CD14-positive monocyte (primary cell): ENCODE measurements around the gene GPHN. TPM values are rescaled to one million over a fixed set of nuclear protein-coding genes. Genes with fewer than 3 reads are reported as not detected.

ENCODE experiments used
- DNase-seq, 3 donors: peaks; one replicate each; pipeline ENCODE4 v3.0.0-alpha.2; 2011 to 2022
- H2AFZ ChIP-seq: 2 replicates; pipeline ENCODE4 v1.6.0; 2012; ENCODE audit warnings: mild to moderate bottlenecking, low read depth, low read length, inconsistent platforms; ENCODE audit not compliant: insufficient read depth, poor library complexity, severe bottlenecking
- H3K27ac ChIP-seq, 2 donors: 1 replicate in 1 of 2; 2 replicates in 1 of 2; pipeline ENCODE4 v1.5.1; 2012 to 2013; ENCODE audit warnings: low read length in 2 of 2, control low read depth in 1 of 2, inconsistent platforms in 1 of 2, low read depth in 1 of 2, mild to moderate bottlenecking in 1 of 2
- H3K27me3 ChIP-seq, 2 donors: one replicate each; pipeline versions ENCODE4 v1.6.0 to v1.6.1; 2011 to 2013; ENCODE audit warnings: low read length in 2 of 2; ENCODE audit not compliant: control insufficient read depth in 2 of 2, insufficient read depth in 2 of 2
- H3K36me3 ChIP-seq, 2 donors: replicated peaks in 1 of 2; 1 replicate in 1 of 2; 2 replicates in 1 of 2; pipeline versions ENCODE4 v1.5.1 to v1.6.1; 2012 to 2013; ENCODE audit warnings: low read length in 2 of 2, control low read depth in 1 of 2, inconsistent platforms in 1 of 2, mild to moderate bottlenecking in 1 of 2; ENCODE audit not compliant: insufficient read depth in 2 of 2, control insufficient read depth in 1 of 2
- H3K4me1 ChIP-seq, 2 donors: 1 replicate in 1 of 2; 2 replicates in 1 of 2; pipeline versions ENCODE4 v1.5.1 to v1.6.1; 2012 to 2013; ENCODE audit warnings: low read length in 2 of 2, control low read depth in 1 of 2, inconsistent platforms in 1 of 2, mild to moderate bottlenecking in 1 of 2, moderate library complexity in 1 of 2; ENCODE audit not compliant: insufficient read depth in 2 of 2, control insufficient read depth in 1 of 2
- H3K4me2 ChIP-seq: replicated peaks from 2 replicates; pipeline ENCODE3; 2012; ENCODE audit warnings: low read length, moderate library complexity, mild to moderate bottlenecking; ENCODE audit not compliant: poor library complexity, severe bottlenecking; ENCODE audit errors: extremely low read depth
- H3K4me3 ChIP-seq, 3 experiments: fragments of 200-600 bp in 1 of 3; sonication (generic) in 1 of 3; replicated peaks in 1 of 3; 1 replicate in 2 of 3; 2 replicates in 1 of 3; pipeline ENCODE4 v1.5.1; 2011 to 2013; ENCODE audit warnings: low read length in 3 of 3, mild to moderate bottlenecking in 3 of 3, control low read depth in 2 of 3, low read depth in 2 of 3, inconsistent platforms in 1 of 3, moderate library complexity in 1 of 3
- H3K79me2 ChIP-seq: 2 replicates; pipeline ENCODE4 v1.6.0; 2012; ENCODE audit warnings: mild to moderate bottlenecking, control low read depth, inconsistent platforms, low read length, moderate library complexity; ENCODE audit not compliant: insufficient read depth
- H3K9ac ChIP-seq: 2 replicates; pipeline ENCODE4 v1.6.0; 2017; ENCODE audit warnings: low read length, mild to moderate bottlenecking; ENCODE audit not compliant: insufficient read depth, poor library complexity, severe bottlenecking
- H3K9me3 ChIP-seq, 2 donors: replicated peaks in 1 of 2; 1 replicate in 1 of 2; 2 replicates in 1 of 2; pipeline versions ENCODE4 v1.5.1 to v1.6.1; 2012 to 2013; ENCODE audit warnings: low read length in 2 of 2, control low read depth in 1 of 2; ENCODE audit not compliant: control insufficient read depth in 1 of 2, insufficient read depth in 1 of 2
- H4K20me1 ChIP-seq: 2 replicates; pipeline ENCODE4 v1.6.0; 2012; ENCODE audit warnings: mild to moderate bottlenecking, low read length, control low read depth, moderate library complexity; ENCODE audit not compliant: insufficient read depth
- H3K27ac Mint-ChIP-seq, 7 donors: one replicate each; pipeline ENCODE4 v1.8.0; 2020; ENCODE audit warnings: mild to moderate bottlenecking in 7 of 7, mixed read lengths in 7 of 7, moderate library complexity in 6 of 7, inconsistent platforms in 2 of 7
- H3K27me3 Mint-ChIP-seq, 3 donors: one replicate each; pipeline ENCODE4 v1.8.0; 2021 to 2022; ENCODE audit warnings: low read depth in 3 of 3, mild to moderate bottlenecking in 3 of 3, mixed read lengths in 3 of 3, moderate library complexity in 3 of 3, inconsistent platforms in 1 of 3
- H3K36me3 Mint-ChIP-seq, 2 donors: one replicate each; pipeline ENCODE4 v1.8.0; 2020; ENCODE audit warnings: mixed read lengths in 2 of 2, inconsistent platforms in 1 of 2, mild to moderate bottlenecking in 1 of 2
- H3K4me1 Mint-ChIP-seq: one replicate; pipeline ENCODE4 v1.8.0; 2020; ENCODE audit warnings: mild to moderate bottlenecking, mixed read lengths
- H3K4me3 Mint-ChIP-seq, 2 donors: one replicate each; pipeline ENCODE4 v1.8.0; 2020; ENCODE audit warnings: mild to moderate bottlenecking in 2 of 2, mixed read lengths in 2 of 2, moderate library complexity in 1 of 2
- H3K9me3 Mint-ChIP-seq, 7 donors: one replicate each; pipeline ENCODE4 v1.8.0; 2020 to 2022; ENCODE audit warnings: mixed read lengths in 7 of 7, mild to moderate bottlenecking in 6 of 7, moderate library complexity in 6 of 7, inconsistent platforms in 2 of 7
- CTCF ChIP-seq: fragments of 200-600 bp; IDR thresholded peaks from one replicate; pipeline ENCODE4 v1.8.0; 2022; ENCODE audit warnings: antibody characterized with exemption, mild to moderate bottlenecking
- intact Hi-C, 2 donors: fragments of 100-400 bp; cut with micrococcal nuclease; formaldehyde crosslinking; loops; one replicate each; pipeline versions ENCODE4 v1.15.0 to v1.15.1; 2023
- polyA plus RNA-seq, 3 donors: library from polyadenylated mRNA; depleted of rRNA in 1 of 3; unstranded in 2 of 3; stranded (reverse) in 1 of 3; fragments of 300-500 nt in 2 of 3; fragments of >200 nt in 1 of 3; fragmentation: Illumina TruSeq in 2 of 3; gene quantifications; 1 replicate in 2 of 3; 2 replicates in 1 of 3; pipeline ENCODE4 v1.2.3, GENCODE V29; 2012 to 2021

GPHN gene
- polyA plus RNA-seq, 3 donors = 1.9 to 3.1 (median 3.0) TPM

GRCh38 chr14:66999978-67000377, 492.0 kb downstream of the GPHN start:
- H3K4me2 ChIP-seq = no peak overlapping the region
- no peaks in the 10 kb centered on the region for H3K79me2 ChIP-seq
- no peak overlapping the region for H2AFZ ChIP-seq
- Mint-ChIP-seq H3K4me1 (peaks cover 4% of the 10 kb centered on the region), H3K27ac (no peak overlapping the region), H3K9me3 (no peaks in the 10 kb centered on the region), H3K36me3 (peaks cover 2% of the 10 kb centered on the region in 2 donors), H3K27me3 (no peaks in the 10 kb centered on the region), H3K4me3 (no peak overlapping the region)
- H3K27ac ChIP-seq = no peak overlapping the region
- DNase-seq = no peak
- intact Hi-C loops = no loop called here
- H3K9me3 ChIP-seq = no peaks in the 10 kb centered on the region
- no peak for TF ChIP-seq CTCF
- no peaks in the 10 kb centered on the region for H4K20me1 ChIP-seq
- H3K27me3 ChIP-seq = no peaks in the 10 kb centered on the region
- H3K4me1 ChIP-seq = peaks cover 0 to 4% of the 10 kb centered on the region in 2 donors
- H3K9ac ChIP-seq = no peak overlapping the region
- no peak overlapping the region for H3K4me3 ChIP-seq
- no peaks in the 10 kb centered on the region for H3K36me3 ChIP-seq

DNA sequence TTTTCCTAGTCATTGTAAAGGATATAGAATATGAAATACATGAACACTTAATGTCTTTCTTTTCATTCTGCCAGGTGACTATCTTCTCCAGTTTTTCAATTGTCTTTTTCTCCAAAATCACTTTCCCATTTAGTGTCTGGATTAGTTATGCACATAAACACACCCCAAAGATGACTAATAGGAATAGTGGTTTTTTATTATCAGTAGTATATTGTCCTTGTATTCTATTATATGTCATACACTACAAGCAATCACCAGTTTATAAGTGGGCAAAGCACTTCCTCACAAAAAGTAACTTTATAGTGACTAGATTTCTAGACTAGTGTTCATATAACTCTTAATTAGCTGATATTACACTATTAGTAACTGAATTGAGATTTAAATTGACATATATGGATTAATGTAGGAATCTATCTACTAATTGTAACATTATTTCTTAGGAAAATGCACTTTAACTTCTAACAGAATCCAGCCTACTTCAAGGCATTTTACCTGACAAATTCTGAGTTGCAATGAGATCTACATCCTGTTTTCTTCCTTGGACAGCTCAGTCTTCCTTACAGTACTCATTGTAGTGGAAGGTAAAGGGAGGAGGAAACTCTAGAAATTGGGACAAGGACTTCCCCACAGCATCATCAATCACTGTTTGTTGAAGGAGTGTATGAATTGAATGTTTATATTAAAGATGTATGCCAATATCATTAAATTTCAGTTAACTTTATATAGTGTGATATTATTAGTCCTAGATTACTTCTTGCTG, 495.2 kb downstream of the GPHN start:
- Histone ChIP-seq H3K27ac (no peak overlapping the region), H3K4me3 (no peak overlapping the region), H2AFZ (no peak overlapping the region), H3K36me3 (no peaks in the 10 kb centered on the region), H3K9me3 (no peaks in the 10 kb centered on the region), H3K4me2 (no peak overlapping the region), H3K27me3 (no peaks in the 10 kb centered on the region), H3K79me2 (no peaks in the 10 kb centered on the region), H3K9ac (no peak overlapping the region), H3K4me1 (peaks cover 0 to 4% of the 10 kb centered on the region in 2 donors), H4K20me1 (no peaks in the 10 kb centered on the region)
- H3K4me3 Mint-ChIP-seq = no peak overlapping the region
- no peak for TF ChIP-seq CTCF
- no peak overlapping the region for H3K27ac Mint-ChIP-seq
- peaks cover 4% of the 10 kb centered on the region for H3K4me1 Mint-ChIP-seq
- no peak for DNase-seq
- H3K9me3 Mint-ChIP-seq = peaks cover 0 to 3% (median 0%) of the 10 kb centered on the region in 7 donors
- intact Hi-C loops = no loop called here
- H3K36me3 Mint-ChIP-seq = no peaks in the 10 kb centered on the region
- no peaks in the 10 kb centered on the region for H3K27me3 Mint-ChIP-seq
